22Rv1 (cell line): ENCODE results near the gene POMGNT2.

Experiments
- H3K27ac ChIP-seq: fragments of 450-650 bp; 2 replicates; pipeline ENCODE4 v1.5.1; 2017
- ZFX ChIP-seq: fragments of 450-650 bp; IDR thresholded peaks from 2 replicates; pipeline ENCODE4 v1.6.1; 2017; ENCODE audit warnings: antibody characterized with exemption, borderline replicate concordance
- TF ChIP-seq, protein P1 (sequence below): fragments of 450-650 bp; IDR thresholded peaks from 2 replicates; pipeline ENCODE4 v1.5.1; 2017; ENCODE audit warnings: mild to moderate bottlenecking

The POMGNT2 gene

DNA sequence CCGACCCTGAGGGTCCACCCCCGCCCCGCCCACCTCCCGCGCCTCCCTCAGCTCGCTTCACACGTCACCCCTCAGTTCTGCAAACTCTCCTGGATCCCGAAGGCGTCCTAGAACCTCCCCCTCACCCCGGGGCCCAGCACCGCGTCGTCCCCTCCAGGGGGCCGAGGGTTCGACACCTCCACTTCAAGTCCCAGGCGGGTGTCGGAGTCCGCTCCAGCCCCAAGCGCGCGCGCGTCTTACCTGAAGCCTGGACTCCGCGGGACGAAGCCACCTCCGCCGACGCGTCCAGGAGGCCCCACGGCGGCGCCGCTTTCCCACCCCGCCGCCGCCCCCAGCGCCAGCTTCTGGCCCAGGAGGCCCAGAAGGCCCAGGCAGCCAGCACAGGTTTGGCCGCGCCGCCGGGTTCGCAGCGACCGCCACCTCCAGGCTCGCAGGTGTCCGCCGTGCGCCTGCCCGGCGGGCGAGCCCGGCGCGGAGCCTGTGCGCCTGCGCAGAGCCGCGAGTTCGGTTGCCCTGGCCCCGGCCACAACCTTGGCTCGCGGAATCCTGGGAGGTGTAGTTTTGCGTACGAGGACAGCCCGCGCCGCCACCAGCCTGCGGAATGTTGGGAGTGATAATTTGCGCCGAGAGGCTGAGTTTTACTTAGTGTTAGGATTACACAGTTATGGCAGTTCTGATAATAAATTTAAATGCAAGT is at the start of gene POMGNT2:
TSS of gene POMGNT2 (minus strand) at position 484 of the 697 bp plus-strand sequence. CDS start 24,648 bp downstream, outside the sequence.
- TF ChIP-seq, protein P1, sequence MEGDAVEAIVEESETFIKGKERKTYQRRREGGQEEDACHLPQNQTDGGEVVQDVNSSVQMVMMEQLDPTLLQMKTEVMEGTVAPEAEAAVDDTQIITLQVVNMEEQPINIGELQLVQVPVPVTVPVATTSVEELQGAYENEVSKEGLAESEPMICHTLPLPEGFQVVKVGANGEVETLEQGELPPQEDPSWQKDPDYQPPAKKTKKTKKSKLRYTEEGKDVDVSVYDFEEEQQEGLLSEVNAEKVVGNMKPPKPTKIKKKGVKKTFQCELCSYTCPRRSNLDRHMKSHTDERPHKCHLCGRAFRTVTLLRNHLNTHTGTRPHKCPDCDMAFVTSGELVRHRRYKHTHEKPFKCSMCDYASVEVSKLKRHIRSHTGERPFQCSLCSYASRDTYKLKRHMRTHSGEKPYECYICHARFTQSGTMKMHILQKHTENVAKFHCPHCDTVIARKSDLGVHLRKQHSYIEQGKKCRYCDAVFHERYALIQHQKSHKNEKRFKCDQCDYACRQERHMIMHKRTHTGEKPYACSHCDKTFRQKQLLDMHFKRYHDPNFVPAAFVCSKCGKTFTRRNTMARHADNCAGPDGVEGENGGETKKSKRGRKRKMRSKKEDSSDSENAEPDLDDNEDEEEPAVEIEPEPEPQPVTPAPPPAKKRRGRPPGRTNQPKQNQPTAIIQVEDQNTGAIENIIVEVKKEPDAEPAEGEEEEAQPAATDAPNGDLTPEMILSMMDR: no peak
- TF ChIP-seq ZFX: no peak
- H3K27ac ChIP-seq: peak within 1 kb of the TSS; percentile 44

DNA sequence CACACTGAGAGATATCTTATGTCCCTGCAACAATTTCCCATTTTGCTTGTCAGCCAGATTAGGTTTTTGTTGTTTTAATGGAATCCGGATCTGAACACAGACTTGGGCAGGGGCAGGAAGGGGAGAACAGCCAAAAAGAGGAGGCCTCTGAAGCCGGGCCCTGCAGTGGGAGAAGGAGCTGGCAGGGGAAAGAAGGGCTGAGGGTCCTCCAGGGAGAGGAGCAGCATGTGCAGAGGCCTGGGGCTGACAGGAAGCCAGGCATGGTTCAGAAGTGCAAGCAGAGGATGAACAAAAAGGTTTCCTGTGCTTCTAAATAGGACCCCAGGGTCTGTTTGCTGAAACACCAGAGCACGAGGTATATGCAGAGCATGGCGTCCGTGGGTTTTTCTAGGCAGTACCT is 49.1 kb upstream of the POMGNT2 start:
- TF ChIP-seq, protein P1: no peak
- no peak for TF ChIP-seq ZFX
- no peak overlapping the region for H3K27ac ChIP-seq

DNA sequence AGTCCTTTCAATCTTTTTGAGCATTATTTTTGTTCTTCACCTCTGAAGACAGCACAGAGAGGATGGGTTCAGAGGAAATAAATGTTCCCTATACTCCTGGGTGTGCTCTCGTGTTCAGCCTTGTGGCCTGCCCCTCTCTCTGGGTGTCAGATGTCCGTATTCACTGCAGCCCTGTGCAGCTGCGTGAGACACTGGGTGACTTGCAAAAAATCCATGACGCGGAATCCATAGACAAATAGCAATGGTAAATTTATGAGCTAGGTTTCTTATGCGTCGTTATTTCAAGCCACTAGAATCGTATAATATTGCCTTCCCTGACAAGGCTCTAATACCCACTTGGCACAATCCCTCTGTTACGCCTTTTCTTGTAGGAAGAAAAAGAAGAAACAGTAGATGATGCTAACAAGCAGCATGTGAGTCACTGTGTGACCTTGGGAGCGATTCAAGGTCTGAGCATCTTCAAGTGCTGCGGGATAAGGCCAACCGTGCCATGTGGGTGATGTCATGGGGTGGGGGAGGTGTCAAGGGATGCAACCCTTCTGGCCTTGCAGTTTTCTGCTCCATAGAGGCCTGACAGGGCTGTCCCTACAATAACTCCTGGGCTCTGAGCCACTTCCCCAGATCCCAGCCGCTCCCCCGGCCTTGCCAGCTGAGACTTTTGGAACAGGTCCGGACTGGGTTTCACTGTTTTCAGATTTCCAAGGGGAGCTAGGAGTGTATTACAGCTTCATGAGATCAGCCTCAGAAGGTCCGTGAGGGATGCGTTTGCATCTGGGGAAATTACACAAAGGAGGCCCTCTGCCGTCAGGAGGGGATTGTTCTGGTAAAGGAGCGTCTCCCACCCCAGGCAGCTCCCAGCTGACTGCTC is 47.6 kb upstream of the POMGNT2 start:
- no peak overlapping the region for H3K27ac ChIP-seq
- TF ChIP-seq, protein P1: no peak
- no peak for TF ChIP-seq ZFX

DNA sequence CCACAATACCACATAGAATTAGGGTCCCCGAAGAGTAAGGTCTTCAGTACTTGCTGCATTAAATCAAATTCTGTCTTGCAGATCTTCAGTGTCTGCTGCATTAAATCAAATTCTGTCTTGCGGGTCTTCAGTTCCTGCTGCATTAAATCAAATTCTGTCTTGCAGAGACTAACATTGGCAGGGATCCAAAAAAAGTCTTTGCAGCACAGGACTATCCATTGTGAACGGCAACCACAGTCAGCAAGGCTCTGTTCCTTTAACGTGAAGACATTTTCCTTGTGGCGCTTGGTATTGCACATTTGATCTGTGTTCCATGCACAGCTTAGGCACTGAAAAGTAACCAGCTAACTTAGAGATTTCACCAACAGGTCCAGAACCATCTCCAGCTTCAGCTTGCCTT is 46.8 kb upstream of the POMGNT2 start:
- no peak overlapping the region for H3K27ac ChIP-seq
- TF ChIP-seq, protein P1: no peak
- no peak for TF ChIP-seq ZFX

DNA sequence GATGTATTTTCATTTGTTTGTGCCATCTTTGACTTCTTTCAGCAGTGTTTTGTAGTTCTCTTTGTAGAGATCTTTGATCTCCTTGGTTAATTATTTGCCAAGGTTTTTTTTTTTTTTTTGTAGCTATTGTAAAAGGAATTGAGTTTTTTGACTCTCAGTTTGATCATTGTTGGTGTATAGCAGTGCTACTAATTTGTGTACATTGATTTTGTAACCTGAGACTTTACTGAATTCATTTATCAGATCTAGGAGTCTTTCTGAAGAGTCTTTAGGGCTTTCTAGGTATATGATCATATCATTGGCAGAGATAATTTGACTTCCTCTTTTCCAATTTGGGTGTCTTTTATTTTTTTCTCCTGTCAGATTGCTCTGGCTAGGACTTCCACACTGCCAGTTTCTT is 42.2 kb upstream of the POMGNT2 start:
- TF ChIP-seq, protein P1: no peak
- TF ChIP-seq ZFX: no peak
- no peak overlapping the region for H3K27ac ChIP-seq

DNA sequence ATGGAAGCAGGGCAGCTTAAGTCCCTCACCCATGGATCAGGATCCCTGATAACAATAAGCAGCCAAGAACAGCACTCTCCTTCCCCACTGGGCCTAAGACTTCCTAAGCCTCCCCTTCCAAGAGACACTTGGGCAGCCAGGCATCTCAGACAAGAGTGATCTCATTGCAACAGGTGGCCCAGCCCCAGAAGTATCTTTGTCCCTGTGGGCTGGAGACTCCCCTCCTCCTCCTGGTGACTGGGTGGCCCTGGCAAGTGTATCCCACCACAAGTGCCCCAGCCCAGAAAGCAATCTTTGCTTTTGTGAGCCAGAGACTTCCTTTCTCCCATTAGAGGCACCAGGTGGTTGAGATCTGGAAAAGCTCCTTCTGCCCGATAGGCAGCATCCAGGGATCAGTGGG is 40.7 kb upstream of the POMGNT2 start:
- H3K27ac ChIP-seq: no peak overlapping the region
- no peak for TF ChIP-seq ZFX
- TF ChIP-seq, protein P1: no peak
